NB4 (cell line): ENCODE data around the gene AKR1C2.
"Not testable (repeated sequence)": the region's sequence is repeated elsewhere in the genome, so short reads cannot be mapped to it uniquely, and the experiment has no call there.

ENCODE experiments used
- DNase-seq: peaks from one replicate; pipeline ENCODE4 v3.0.0; 2010; ENCODE audit warnings: low read depth
- H3K4me3 ChIP-seq: one replicate; pipeline ENCODE4 v1.5.1; 2011; ENCODE audit warnings: mild to moderate bottlenecking, low read depth, low read length, moderate library complexity
- MAX ChIP-seq: IDR thresholded peaks from 2 replicates; pipeline ENCODE4 v1.6.1; 2011; ENCODE audit warnings: low read depth, low read length
- MYC ChIP-seq: IDR thresholded peaks from 2 replicates; pipeline ENCODE4 v1.6.1; 2011; ENCODE audit warnings: low read depth, low read length
- POLR2A ChIP-seq: IDR thresholded peaks from 2 replicates; pipeline ENCODE4 v1.6.1; 2011; ENCODE audit warnings: mild to moderate bottlenecking; ENCODE audit not compliant: insufficient read length; ENCODE audit errors: extremely low read depth
- TF ChIP-seq, protein P1 (sequence below): IDR thresholded peaks from one replicate; pipeline ENCODE4 v1.5.1; 2012; ENCODE audit warnings: low read depth, low read length

The AKR1C2 gene

DNA sequence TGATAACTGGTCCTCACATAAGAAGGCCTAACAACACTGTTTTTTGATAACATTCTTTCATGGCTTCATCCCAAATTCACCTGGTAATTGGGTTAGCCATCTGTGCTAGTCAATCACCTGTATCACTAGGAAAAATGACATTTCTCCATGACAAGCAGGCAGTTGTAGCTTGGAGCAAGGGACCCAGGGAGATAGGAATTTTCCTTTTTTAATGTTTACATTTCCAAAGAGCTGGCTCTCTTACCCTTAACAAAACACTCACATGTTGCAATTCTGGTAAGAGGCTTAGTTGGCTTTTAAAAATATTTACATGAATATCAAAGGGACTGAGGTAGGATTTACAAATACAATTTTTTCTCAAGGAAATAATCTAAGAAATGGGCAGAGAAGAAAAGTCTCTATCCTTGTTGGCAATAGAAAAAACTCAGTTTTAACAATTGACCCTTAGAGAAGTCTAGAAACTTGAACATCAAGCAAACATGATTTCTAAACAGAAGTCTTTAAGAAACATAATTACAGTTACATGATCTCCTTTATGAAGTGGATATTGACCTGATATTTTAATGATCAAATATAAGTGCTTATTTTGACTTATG, 56.5 kb downstream of the AKR1C2 start:
- no peak for TF ChIP-seq MYC
- TF ChIP-seq POLR2A: no peak
- TF ChIP-seq MAX: no peak
- TF ChIP-seq, protein P1, sequence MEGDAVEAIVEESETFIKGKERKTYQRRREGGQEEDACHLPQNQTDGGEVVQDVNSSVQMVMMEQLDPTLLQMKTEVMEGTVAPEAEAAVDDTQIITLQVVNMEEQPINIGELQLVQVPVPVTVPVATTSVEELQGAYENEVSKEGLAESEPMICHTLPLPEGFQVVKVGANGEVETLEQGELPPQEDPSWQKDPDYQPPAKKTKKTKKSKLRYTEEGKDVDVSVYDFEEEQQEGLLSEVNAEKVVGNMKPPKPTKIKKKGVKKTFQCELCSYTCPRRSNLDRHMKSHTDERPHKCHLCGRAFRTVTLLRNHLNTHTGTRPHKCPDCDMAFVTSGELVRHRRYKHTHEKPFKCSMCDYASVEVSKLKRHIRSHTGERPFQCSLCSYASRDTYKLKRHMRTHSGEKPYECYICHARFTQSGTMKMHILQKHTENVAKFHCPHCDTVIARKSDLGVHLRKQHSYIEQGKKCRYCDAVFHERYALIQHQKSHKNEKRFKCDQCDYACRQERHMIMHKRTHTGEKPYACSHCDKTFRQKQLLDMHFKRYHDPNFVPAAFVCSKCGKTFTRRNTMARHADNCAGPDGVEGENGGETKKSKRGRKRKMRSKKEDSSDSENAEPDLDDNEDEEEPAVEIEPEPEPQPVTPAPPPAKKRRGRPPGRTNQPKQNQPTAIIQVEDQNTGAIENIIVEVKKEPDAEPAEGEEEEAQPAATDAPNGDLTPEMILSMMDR: no peak
- H3K4me3 ChIP-seq: no peak overlapping the region
- DNase-seq: no peak

- TF ChIP-seq MYC (no peak), MAX (no peak), POLR2A (no peak)
- TF ChIP-seq, protein P1: no peak
- no peak overlapping the region for H3K4me3 ChIP-seq
- no peak for DNase-seq
Measured at GRCh38 chr10:4945766-4946717, 57.6 kb downstream of the AKR1C2 start.

DNA sequence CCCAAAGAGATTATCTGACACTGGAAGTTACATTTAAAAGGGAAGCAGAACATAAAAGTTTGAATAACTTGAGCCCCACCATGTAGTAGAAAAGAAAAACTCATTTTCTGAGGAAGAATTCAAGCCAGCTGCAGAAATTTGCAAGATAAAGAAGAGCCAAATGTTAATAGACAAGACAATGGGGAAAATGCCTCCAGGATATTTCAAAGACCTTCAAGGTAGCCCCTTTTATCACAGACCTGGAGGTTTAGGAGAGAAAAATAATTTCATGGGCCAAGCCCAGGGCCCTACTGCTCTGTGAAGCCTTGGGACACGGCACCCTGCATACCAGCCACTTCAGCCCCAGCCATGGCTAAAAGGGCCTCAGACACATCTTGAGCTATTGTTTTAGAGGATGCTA, 58.8 kb downstream of the AKR1C2 start:
- no peak for DNase-seq
- TF ChIP-seq MAX (no peak), MYC (no peak), POLR2A (no peak)
- TF ChIP-seq, protein P1: no peak
- H3K4me3 ChIP-seq: no peak overlapping the region

GRCh38 chr10:4943821-4944220, 59.8 kb downstream of the AKR1C2 start:
- TF ChIP-seq, protein P1: no peak
- TF ChIP-seq MAX (no peak), MYC (no peak), POLR2A (no peak)
- no peak for DNase-seq
- no peak overlapping the region for H3K4me3 ChIP-seq

GRCh38 chr10:4943416-4943815, 60.2 kb downstream of the AKR1C2 start:
- DNase-seq, H3K4me3 ChIP-seq: not testable (repeated sequence)

GRCh38 chr10:4942931-4943330, 60.7 kb downstream of the AKR1C2 start:
- not testable (repeated sequence) for DNase-seq, H3K4me3 ChIP-seq
